ENCODE data around the gene PRDM15.

GRCh38 chr21:41752231-41752681 lies 126.9 kb downstream of the PRDM15 start:
- no peak for TF ChIP-seq FOS (IDR thresholded peaks at IDR 0.05; ENCODE audit: borderline replicate concordance, insufficient read depth, low read length)
- TF ChIP-seq, protein P1, sequence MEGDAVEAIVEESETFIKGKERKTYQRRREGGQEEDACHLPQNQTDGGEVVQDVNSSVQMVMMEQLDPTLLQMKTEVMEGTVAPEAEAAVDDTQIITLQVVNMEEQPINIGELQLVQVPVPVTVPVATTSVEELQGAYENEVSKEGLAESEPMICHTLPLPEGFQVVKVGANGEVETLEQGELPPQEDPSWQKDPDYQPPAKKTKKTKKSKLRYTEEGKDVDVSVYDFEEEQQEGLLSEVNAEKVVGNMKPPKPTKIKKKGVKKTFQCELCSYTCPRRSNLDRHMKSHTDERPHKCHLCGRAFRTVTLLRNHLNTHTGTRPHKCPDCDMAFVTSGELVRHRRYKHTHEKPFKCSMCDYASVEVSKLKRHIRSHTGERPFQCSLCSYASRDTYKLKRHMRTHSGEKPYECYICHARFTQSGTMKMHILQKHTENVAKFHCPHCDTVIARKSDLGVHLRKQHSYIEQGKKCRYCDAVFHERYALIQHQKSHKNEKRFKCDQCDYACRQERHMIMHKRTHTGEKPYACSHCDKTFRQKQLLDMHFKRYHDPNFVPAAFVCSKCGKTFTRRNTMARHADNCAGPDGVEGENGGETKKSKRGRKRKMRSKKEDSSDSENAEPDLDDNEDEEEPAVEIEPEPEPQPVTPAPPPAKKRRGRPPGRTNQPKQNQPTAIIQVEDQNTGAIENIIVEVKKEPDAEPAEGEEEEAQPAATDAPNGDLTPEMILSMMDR (IDR thresholded peaks at IDR 0.05; ENCODE audit: extremely low read depth in 1 of 2, insufficient read depth in 1 of 2, low read depth in 1 of 2, low read length in 2 of 2), result no peak
- no peak for TF ChIP-seq GATA2 (IDR thresholded peaks at IDR 0.05; ENCODE audit: insufficient read depth, insufficient read length, low read depth, low read length)
- TF ChIP-seq POLR2A (IDR thresholded peaks at IDR 0.05; ENCODE audit: low read depth, low read length), result no peak
- TF ChIP-seq POLR2AphosphoS5 (IDR thresholded peaks at IDR 0.05; ENCODE audit: insufficient read depth, low read depth, low read length), result no peak
- TF ChIP-seq MAX (IDR thresholded peaks at IDR 0.05; ENCODE audit: insufficient read depth, insufficient read length), result no peak
- TF ChIP-seq EZH2 (IDR thresholded peaks at IDR 0.05; ENCODE audit: borderline replicate concordance, low read depth, low read length, severe bottlenecking), result no peak
- no peak for TF ChIP-seq JUN (IDR thresholded peaks at IDR 0.05; ENCODE audit: borderline replicate concordance, insufficient read depth, insufficient read length, low read depth)
- no peak for TF ChIP-seq MYC (IDR thresholded peaks at IDR 0.05; ENCODE audit: low read depth, low read length)
